Esophagus muscularis mucosa (tissue), 4 donors: ENCODE measurements around the gene EPAS1. TPM values are rescaled to one million over a fixed set of nuclear protein-coding genes. Genes with fewer than 3 reads are reported as not detected.

Experiments used
- DNase-seq: peaks from one replicate; pipeline ENCODE4 v3.0.0-alpha.2; 2017; ENCODE audit errors: extremely low spot score
- H3K27ac ChIP-seq, 4 donors: fragments of 200-600 bp; sonication (generic); replicated peaks in 1 of 4; 1 replicate in 3 of 4; 2 replicates in 1 of 4; pipeline ENCODE4 v1.5.1; 2016 to 2019; ENCODE audit warnings: mild to moderate bottlenecking in 1 of 4
- H3K27me3 ChIP-seq, 4 donors: fragments of 200-600 bp; sonication (generic); one replicate each; pipeline versions ENCODE4 v1.5.1 to v1.6.0; 2016 to 2019
- H3K36me3 ChIP-seq, 4 donors: fragments of 200-600 bp; sonication (generic); one replicate each; pipeline ENCODE4 v1.5.1; 2016 to 2019
- H3K4me1 ChIP-seq, 4 donors: fragments of 200-600 bp; sonication (generic); one replicate each; pipeline ENCODE4 v1.5.1; 2016 to 2019
- H3K4me3 ChIP-seq, 4 donors: fragments of 200-600 bp; sonication (generic); 1 replicate in 2 of 4; 2 replicates in 2 of 4; pipeline ENCODE4 v1.5.1; 2016 to 2019; ENCODE audit warnings: mild to moderate bottlenecking in 4 of 4, moderate library complexity in 1 of 4
- H3K9me3 ChIP-seq, 4 donors: fragments of 200-600 bp; sonication (generic); 1 replicate in 3 of 4; 2 replicates in 1 of 4; pipeline ENCODE4 v1.5.1; 2016 to 2019
- CTCF ChIP-seq, 3 experiments: fragments of 200-600 bp in 2 of 3; fragments of 450-650 bp in 1 of 3; sonication (generic) in 2 of 3; IDR thresholded peaks; one replicate each; pipeline ENCODE4 v1.5.1; 2017 to 2019; ENCODE audit warnings: antibody characterized with exemption in 3 of 3, mild to moderate bottlenecking in 2 of 3, moderate library complexity in 1 of 3
- EP300 ChIP-seq: sonication (generic); formaldehyde crosslinking; IDR thresholded peaks from one replicate; pipeline ENCODE4 v1.6.1; 2017; ENCODE audit warnings: antibody characterized with exemption
- POLR2A ChIP-seq: fragments of 450-650 bp; IDR thresholded peaks from one replicate; pipeline ENCODE4 v1.6.1; 2017; ENCODE audit warnings: antibody characterized with exemption, moderate library complexity, mild to moderate bottlenecking, low read depth
- POLR2AphosphoS5 ChIP-seq, 2 donors: sonication (generic); formaldehyde crosslinking; IDR thresholded peaks; one replicate each; pipeline ENCODE4 v1.6.1; 2017; ENCODE audit warnings: antibody characterized with exemption in 2 of 2
- WGBS: methylation state at CpG from one replicate; pipeline ENCODE4 v1.1.5; 2018; 5-methylcytosine and 5-hydroxymethylcytosine counted together
- intact Hi-C: fragments of 100-400 bp; cut with DNase I; formaldehyde crosslinking; loops from one replicate; pipeline ENCODE4 v1.15.1; 2023
- total RNA-seq, 4 donors: library from RNA; depleted of rRNA; stranded (reverse); fragments of >200 nt; gene quantifications; one replicate each; pipeline versions ENCODE4 v1.1.0 to v1.2.1, GENCODE V29; 2016

The EPAS1 gene
- total RNA-seq, 4 donors from 2014 or later = 113 to 225 (median 183) TPM

GRCh38 chr2:46326231-46326980 is 29.2 kb downstream of the EPAS1 start:
- DNase-seq = no peak

GRCh38 chr2:46327627-46328026 is 30.4 kb downstream of the EPAS1 start:
- Histone ChIP-seq H3K27ac (peak overlapping the region in 1 of 4 donors; percentile 22), H3K36me3 (peaks cover 0 to 11% (median 0%) of the 10 kb centered on the region in 4 donors), H3K4me1 (peaks cover 64 to 94% (median 71%) of the 10 kb centered on the region in 4 donors), H3K4me3 (no peak overlapping the region), H3K9me3 (no peaks in the 10 kb centered on the region), H3K27me3 (no peaks in the 10 kb centered on the region)
- TF ChIP-seq POLR2A (no peak), CTCF (IDR thresholded peaks at IDR 0.05) (no peak), POLR2AphosphoS5 (IDR thresholded peaks at IDR 0.05) (no peak), EP300 (no peak)
- intact Hi-C loops = no loop called here
- 84% methylated on average over 3 of the region's 4 CpGs for WGBS
- no peak for DNase-seq

More at GRCh38 chr2:46326231-46326980, 29.2 kb downstream of the EPAS1 start:
- Histone ChIP-seq H3K4me1 (peaks cover 54 to 92% (median 66%) of the 10 kb centered on the region in 4 donors), H3K27me3 (no peaks in the 10 kb centered on the region), H3K36me3 (peaks cover 0 to 11% (median 0%) of the 10 kb centered on the region in 4 donors), H3K9me3 (no peaks in the 10 kb centered on the region), H3K27ac (peak overlapping the region in 1 of 4 donors; percentile 0), H3K4me3 (no peak overlapping the region)
- 87% methylated on average over 8 of the region's 8 CpGs for WGBS
- intact Hi-C loops = no loop called here
- TF ChIP-seq EP300 (no peak), CTCF (IDR thresholded peaks at IDR 0.05) (no peak), POLR2A (no peak), POLR2AphosphoS5 (IDR thresholded peaks at IDR 0.05) (no peak)

GRCh38 chr2:46328291-46328690 is 31.1 kb downstream of the EPAS1 start:
- Histone ChIP-seq H3K9me3 (no peaks in the 10 kb centered on the region), H3K27me3 (no peaks in the 10 kb centered on the region), H3K36me3 (peaks cover 0 to 11% (median 0%) of the 10 kb centered on the region in 4 donors), H3K4me3 (no peak overlapping the region), H3K27ac (peak overlapping the region in 1 of 4 donors; percentile 22), H3K4me1 (peaks cover 71 to 99% (median 77%) of the 10 kb centered on the region in 4 donors)
- DNase-seq = no peak
- WGBS = 91% methylated on average over 1 of the region's 1 CpG
- intact Hi-C loops = no loop called here
- TF ChIP-seq CTCF (IDR thresholded peaks at IDR 0.05) (no peak), POLR2A (no peak), POLR2AphosphoS5 (IDR thresholded peaks at IDR 0.05) (no peak), EP300 (no peak)

GRCh38 chr2:46328829-46329228 is 31.6 kb downstream of the EPAS1 start:
- H3K27ac ChIP-seq = no peak overlapping the region
- H3K9me3 ChIP-seq = no peaks in the 10 kb centered on the region

More at GRCh38 chr2:46328829-46329228, 31.6 kb downstream of the EPAS1 start:
- TF ChIP-seq POLR2A = no peak
- TF ChIP-seq CTCF (IDR thresholded peaks at IDR 0.05) = no peak
- TF ChIP-seq EP300 = no peak
- TF ChIP-seq POLR2AphosphoS5 (IDR thresholded peaks at IDR 0.05) = no peak
- Histone ChIP-seq H3K27me3 (no peaks in the 10 kb centered on the region), H3K4me3 (no peak overlapping the region), H3K4me1 (peaks cover 74 to 100% (median 83%) of the 10 kb centered on the region in 4 donors), H3K36me3 (peaks cover 0 to 11% (median 0%) of the 10 kb centered on the region in 4 donors)
- no peak for DNase-seq
- intact Hi-C loops = no loop called here
- 100% methylated on average over 1 of the region's 1 CpG for WGBS
